ENCODE data around the gene A3GALT2. TPM values are rescaled to one million over a fixed set of nuclear protein-coding genes. Genes with fewer than 3 reads are reported as not detected.

Gene A3GALT2
- total RNA-seq, 4 donors from 2014 or later = not detected

DNA sequence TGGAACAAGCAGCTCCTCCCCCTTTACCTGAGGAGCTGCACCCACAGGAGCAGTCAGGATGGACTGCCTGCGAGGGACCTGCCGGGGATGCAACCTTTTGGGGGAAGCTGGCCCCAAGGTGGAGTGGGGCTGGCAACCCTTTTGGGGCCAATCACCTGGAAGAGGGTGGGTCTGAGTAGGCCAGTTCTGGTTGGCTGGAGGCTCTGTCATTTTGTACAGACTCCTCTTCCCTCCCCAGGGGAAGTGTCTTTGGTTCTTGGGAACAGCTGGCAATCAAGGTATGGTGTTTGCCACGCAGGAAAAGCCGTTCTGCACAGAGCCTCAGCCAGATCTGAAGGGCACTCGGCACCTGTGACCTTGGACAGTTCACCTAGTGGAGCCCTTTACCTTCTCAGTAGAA lies 280 bp upstream of the A3GALT2 start:
- no peak for DNase-seq
- peaks cover 0 to 36% (median 16%) of the 10 kb centered on the region in 4 donors for H3K36me3 ChIP-seq
- 77% methylated on average over 5 of the region's 5 CpGs; no CpG with 5 or more reads in 1 of the 2 donors for WGBS, 2 donors (ENCODE audit: low coverage in 1 of 2)
- intact Hi-C loops (cut with DNase I; ENCODE audit: low total_unique reads) (no loop called here), in situ Hi-C loops (cut with MboI; ENCODE audit: low pct_ligation_motif_present in 1 of 4, low pct_unique_long_range_greater_than_20kb in 1 of 4, low sequenced_read_pairs in 3 of 4) (no loop called here)
- no peaks in the 10 kb centered on the region for H3K27me3 ChIP-seq
- no peaks in the 10 kb centered on the region for H3K9me3 ChIP-seq
- TF ChIP-seq EP300 (IDR thresholded peaks at IDR 0.05; ENCODE audit: low read depth) (no peak), POLR2A (IDR thresholded peaks at IDR 0.05) (no peak)
- no peaks in the 10 kb centered on the region for H3K4me1 ChIP-seq
- no peak overlapping the region for H3K4me3 ChIP-seq
- H3K27ac ChIP-seq = no peak overlapping the region

DNA sequence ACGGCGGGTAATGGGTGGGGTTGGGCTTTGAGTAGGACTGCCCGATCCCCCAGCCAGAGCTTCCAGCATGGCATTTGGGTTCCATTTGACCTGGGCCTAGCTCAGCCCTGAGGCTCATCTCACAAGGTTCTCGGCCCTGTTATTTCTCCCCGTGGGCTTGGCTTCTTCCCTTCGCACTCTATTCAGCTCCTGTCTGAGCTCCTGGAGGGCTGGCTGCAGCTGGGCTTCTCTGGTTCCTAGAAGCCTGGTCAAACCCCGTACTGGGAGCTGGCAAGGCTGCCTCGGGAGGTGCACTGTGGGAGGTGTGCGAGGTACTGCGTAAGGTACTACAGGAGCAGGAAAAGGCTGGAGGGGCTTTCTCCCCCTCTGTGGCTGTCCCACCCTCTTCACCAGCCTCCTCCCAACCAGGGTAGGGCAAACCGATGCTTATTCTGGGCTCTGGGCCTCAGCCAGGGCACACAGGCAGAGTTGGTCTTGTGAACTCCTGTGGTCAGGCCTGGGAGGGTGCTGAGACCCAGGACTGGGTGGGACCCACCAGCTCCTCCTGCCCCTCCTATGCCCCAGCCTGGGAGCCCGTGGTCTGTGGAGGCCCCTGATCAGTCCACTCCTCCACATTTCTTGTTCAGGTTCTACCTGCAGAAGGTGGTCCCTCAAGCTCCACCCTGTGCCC lies 814 bp downstream of the A3GALT2 start:
- Histone ChIP-seq H3K4me3 (no peak overlapping the region), H3K36me3 (peaks cover 0 to 25% (median 8%) of the 10 kb centered on the region in 4 donors), H3K9me3 (no peaks in the 10 kb centered on the region), H3K4me1 (no peaks in the 10 kb centered on the region), H3K27ac (no peak overlapping the region), H3K27me3 (no peaks in the 10 kb centered on the region)
- intact Hi-C loops (cut with DNase I; ENCODE audit: low total_unique reads) = no loop called here
- in situ Hi-C loops (cut with MboI; ENCODE audit: low pct_ligation_motif_present in 1 of 4, low pct_unique_long_range_greater_than_20kb in 1 of 4, low sequenced_read_pairs in 3 of 4) = no loop called here
- 75% methylated on average over 2 to 12 of the region's 12 CpGs for WGBS, 2 donors (ENCODE audit: low coverage in 1 of 2)
- no peak for TF ChIP-seq POLR2A (IDR thresholded peaks at IDR 0.05)
- TF ChIP-seq, protein P1, sequence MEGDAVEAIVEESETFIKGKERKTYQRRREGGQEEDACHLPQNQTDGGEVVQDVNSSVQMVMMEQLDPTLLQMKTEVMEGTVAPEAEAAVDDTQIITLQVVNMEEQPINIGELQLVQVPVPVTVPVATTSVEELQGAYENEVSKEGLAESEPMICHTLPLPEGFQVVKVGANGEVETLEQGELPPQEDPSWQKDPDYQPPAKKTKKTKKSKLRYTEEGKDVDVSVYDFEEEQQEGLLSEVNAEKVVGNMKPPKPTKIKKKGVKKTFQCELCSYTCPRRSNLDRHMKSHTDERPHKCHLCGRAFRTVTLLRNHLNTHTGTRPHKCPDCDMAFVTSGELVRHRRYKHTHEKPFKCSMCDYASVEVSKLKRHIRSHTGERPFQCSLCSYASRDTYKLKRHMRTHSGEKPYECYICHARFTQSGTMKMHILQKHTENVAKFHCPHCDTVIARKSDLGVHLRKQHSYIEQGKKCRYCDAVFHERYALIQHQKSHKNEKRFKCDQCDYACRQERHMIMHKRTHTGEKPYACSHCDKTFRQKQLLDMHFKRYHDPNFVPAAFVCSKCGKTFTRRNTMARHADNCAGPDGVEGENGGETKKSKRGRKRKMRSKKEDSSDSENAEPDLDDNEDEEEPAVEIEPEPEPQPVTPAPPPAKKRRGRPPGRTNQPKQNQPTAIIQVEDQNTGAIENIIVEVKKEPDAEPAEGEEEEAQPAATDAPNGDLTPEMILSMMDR (IDR thresholded peaks at IDR 0.05) = no peak
- TF ChIP-seq POLR2AphosphoS5 (IDR thresholded peaks at IDR 0.05) = no peak
- TF ChIP-seq EP300 (IDR thresholded peaks at IDR 0.05; ENCODE audit: low read depth) = no peak
- DNase-seq = no peak

DNA sequence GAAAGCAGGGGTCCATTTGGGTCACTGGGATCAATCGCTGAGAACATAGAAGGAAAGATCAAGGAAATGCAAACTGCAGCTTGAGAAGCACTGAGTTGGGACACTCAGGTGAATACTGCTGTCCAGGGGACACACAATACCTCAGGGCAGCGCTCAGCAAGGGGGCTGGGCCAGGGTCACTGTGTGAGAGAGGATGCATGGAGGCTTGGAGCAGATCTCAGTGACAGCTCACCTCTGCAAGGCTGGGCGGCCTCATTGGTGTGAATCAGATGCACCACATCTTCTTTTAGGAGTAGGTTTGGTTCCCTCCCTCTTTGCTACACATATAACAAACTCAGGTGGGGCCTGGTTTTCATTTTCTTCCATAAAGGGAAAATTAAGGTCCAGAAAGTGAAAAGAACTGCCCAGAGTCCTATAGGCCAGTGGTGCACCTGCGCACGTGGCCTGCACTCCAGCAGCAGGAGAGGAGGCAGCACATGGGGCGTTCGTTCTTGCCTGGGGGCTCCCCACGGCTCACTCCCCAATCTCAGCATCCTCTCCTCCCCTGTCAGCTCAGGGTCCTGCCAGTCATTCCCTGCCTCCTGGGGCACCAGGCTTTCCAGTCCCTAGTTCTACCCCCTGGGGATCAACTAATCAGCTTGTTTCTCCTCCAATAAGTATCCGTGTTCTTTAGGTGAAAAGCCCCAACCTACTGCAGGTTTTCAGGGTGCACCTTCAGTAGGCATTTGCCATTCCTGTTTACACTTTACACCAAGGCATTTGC lies 1.5 kb downstream of the A3GALT2 start:
- H3K27ac ChIP-seq = no peak overlapping the region
- WGBS, 2 donors (ENCODE audit: low coverage in 1 of 2) = 77 to 88% methylated on average over 3 to 9 of the region's 9 CpGs
- TF ChIP-seq, protein P1 (IDR thresholded peaks at IDR 0.05) = no peak
- TF ChIP-seq POLR2AphosphoS5 (IDR thresholded peaks at IDR 0.05) (no peak), EP300 (IDR thresholded peaks at IDR 0.05; ENCODE audit: low read depth) (no peak), POLR2A (IDR thresholded peaks at IDR 0.05) (no peak)
- H3K36me3 ChIP-seq = peaks cover 0 to 18% (median 4%) of the 10 kb centered on the region in 4 donors
- intact Hi-C loops (cut with DNase I; ENCODE audit: low total_unique reads) (no loop called here), in situ Hi-C loops (cut with MboI; ENCODE audit: low pct_ligation_motif_present in 1 of 4, low pct_unique_long_range_greater_than_20kb in 1 of 4, low sequenced_read_pairs in 3 of 4) (no loop called here)
- H3K4me3 ChIP-seq = no peak overlapping the region
- H3K4me1 ChIP-seq = no peaks in the 10 kb centered on the region
- H3K9me3 ChIP-seq = no peaks in the 10 kb centered on the region
- no peaks in the 10 kb centered on the region for H3K27me3 ChIP-seq
- DNase-seq = no peak

DNA sequence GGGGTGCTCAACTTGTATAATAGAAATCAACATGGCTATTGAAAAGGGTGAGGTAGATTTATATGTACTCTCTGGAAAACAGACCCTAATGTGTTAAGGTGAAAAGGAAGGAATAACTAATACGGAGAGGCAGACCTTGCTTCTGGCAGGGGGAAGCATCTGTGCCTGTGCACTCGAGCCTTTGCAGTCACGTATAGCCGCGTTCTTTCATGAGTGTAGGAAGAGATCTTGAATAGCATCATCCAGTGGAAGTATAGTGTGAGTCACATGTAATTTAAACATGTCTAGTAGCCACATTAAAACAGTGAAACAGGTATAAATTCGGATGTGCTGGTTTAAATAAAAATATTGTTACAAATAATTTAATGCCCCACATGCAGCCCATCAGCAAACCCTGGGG lies 3.0 kb downstream of the A3GALT2 start:
- 63 to 68% methylated on average over 6 of the region's 6 CpGs for WGBS, 2 donors (ENCODE audit: low coverage in 1 of 2)
- DNase-seq = no peak
- intact Hi-C loops (cut with DNase I; ENCODE audit: low total_unique reads) = no loop called here

More for the DNA sequence above, 3.0 kb downstream of the A3GALT2 start:
- TF ChIP-seq EP300 (IDR thresholded peaks at IDR 0.05; ENCODE audit: low read depth) (no peak), POLR2AphosphoS5 (IDR thresholded peaks at IDR 0.05) (no peak), POLR2A (IDR thresholded peaks at IDR 0.05) (no peak)
- TF ChIP-seq, protein P1 (IDR thresholded peaks at IDR 0.05) = no peak
- no peak overlapping the region for H3K27ac ChIP-seq
- no peaks in the 10 kb centered on the region for H3K4me1 ChIP-seq
- peaks cover 0 to 4% (median 0%) of the 10 kb centered on the region in 4 donors for H3K36me3 ChIP-seq
- H3K27me3 ChIP-seq = no peaks in the 10 kb centered on the region
- H3K9me3 ChIP-seq = no peaks in the 10 kb centered on the region
- H3K4me3 ChIP-seq = no peak overlapping the region
- in situ Hi-C loops (cut with MboI; ENCODE audit: low pct_ligation_motif_present in 1 of 4, low pct_unique_long_range_greater_than_20kb in 1 of 4, low sequenced_read_pairs in 3 of 4) = no loop called here

All from transverse colon (tissue), 4 donors.